Osteoblast (primary cell): Measurements from ENCODE around the gene AAMP. TPM values are rescaled to one million over a fixed set of nuclear protein-coding genes. Genes with fewer than 3 reads are reported as not detected.
A peak's percentile ranks its signal among the peaks of the same experiment; 100 is the strongest.

ENCODE experiments used
- DNase-seq: peaks from one replicate; pipeline ENCODE4 v3.0.0; 2011; ENCODE audit warnings: low spot score, mixed read lengths; ENCODE audit not compliant: insufficient read length; ENCODE audit errors: missing footprints
- H2AFZ ChIP-seq: 2 replicates; pipeline ENCODE4 v1.6.0; 2011; ENCODE audit warnings: mild to moderate bottlenecking, low read length
- H3K27ac ChIP-seq: 2 replicates; pipeline ENCODE4 v1.5.1; 2011; ENCODE audit warnings: mild to moderate bottlenecking, low read depth, low read length, moderate library complexity
- H3K27me3 ChIP-seq: 2 replicates; pipeline ENCODE4 v1.6.0; 2012; ENCODE audit warnings: mild to moderate bottlenecking, control low read depth, inconsistent platforms, low read length, moderate library complexity; ENCODE audit not compliant: insufficient read depth
- H3K36me3 ChIP-seq: 2 replicates; pipeline ENCODE4 v1.5.1; 2011; ENCODE audit warnings: mild to moderate bottlenecking, low read length, control low read depth, moderate library complexity; ENCODE audit not compliant: insufficient read depth
- H3K4me1 ChIP-seq: 2 replicates; pipeline ENCODE4 v1.5.1; 2011; ENCODE audit warnings: mild to moderate bottlenecking, low read length, control low read depth, moderate library complexity; ENCODE audit not compliant: insufficient read depth
- H3K4me2 ChIP-seq: 2 replicates; pipeline ENCODE4 v1.6.0; 2011; ENCODE audit warnings: mild to moderate bottlenecking, low read length; ENCODE audit not compliant: insufficient read depth
- H3K4me3 ChIP-seq: fragments of 200-600 bp; sonication (generic); 3 replicates; pipeline ENCODE4 v1.5.1; 2012; ENCODE audit warnings: mild to moderate bottlenecking, low read length, inconsistent platforms; ENCODE audit not compliant: insufficient read depth
- H3K79me2 ChIP-seq: 2 replicates; pipeline ENCODE4 v1.6.0; 2012; ENCODE audit warnings: mild to moderate bottlenecking, low read length, control low read depth, inconsistent platforms; ENCODE audit not compliant: insufficient read depth
- H3K9me3 ChIP-seq: 2 replicates; pipeline ENCODE4 v1.5.1; 2011; ENCODE audit warnings: low read depth, low read length, control low read depth
- H4K20me1 ChIP-seq: 2 replicates; pipeline ENCODE4 v1.6.0; 2012; ENCODE audit warnings: mild to moderate bottlenecking, low read length, control low read depth; ENCODE audit not compliant: insufficient read depth
- CTCF ChIP-seq: IDR thresholded peaks from 2 replicates; pipeline ENCODE4 v1.5.1; 2011; ENCODE audit warnings: mild to moderate bottlenecking, low read depth, low read length, moderate library complexity; ENCODE audit errors: extremely low read depth
- total RNA-seq: library from RNA; depleted of rRNA; stranded (reverse); fragments of >200 nt; gene quantifications from 2 replicates; pipeline ENCODE4 v1.2.3, GENCODE V29; 2012

The AAMP gene
- total RNA-seq, 1 donor: 97.0 TPM

- H3K9me3 ChIP-seq: no peaks in the 10 kb centered on the region
- no peak overlapping the region for H2AFZ ChIP-seq
- no peaks in the 10 kb centered on the region for H3K27me3 ChIP-seq
- no peak overlapping the region for H3K27ac ChIP-seq
- peaks cover 14% of the 10 kb centered on the region for H3K4me1 ChIP-seq
- no peak for TF ChIP-seq CTCF
- no peak overlapping the region for H3K4me2 ChIP-seq
- H3K79me2 ChIP-seq: no peaks in the 10 kb centered on the region
- no peak overlapping the region for H3K4me3 ChIP-seq
- DNase-seq: peak; percentile 37
- H3K36me3 ChIP-seq: peaks cover 32% of the 10 kb centered on the region
- H4K20me1 ChIP-seq: peaks cover 11% of the 10 kb centered on the region
Observed at GRCh38 chr2:218261423-218262236, 8.3 kb downstream of the AAMP start.

- DNase-seq: peak; percentile 90
- H3K4me3 ChIP-seq: no peak within 1 kb of the TSS
- H3K27me3 ChIP-seq: no peaks in the 10 kb centered on the region
- peaks cover 31% of the 10 kb centered on the region for H3K36me3 ChIP-seq
- peaks cover 14% of the 10 kb centered on the region for H3K4me1 ChIP-seq
- H4K20me1 ChIP-seq: peaks cover 7% of the 10 kb centered on the region
- TF ChIP-seq CTCF: no peak
- no peaks in the 10 kb centered on the region for H3K9me3 ChIP-seq
- peak within 1 kb of the TSS; percentile 64 for H3K27ac ChIP-seq
- H2AFZ ChIP-seq: no peak within 1 kb of the TSS
- no peak within 1 kb of the TSS for H3K4me2 ChIP-seq
- no peaks in the 10 kb centered on the region for H3K79me2 ChIP-seq
Observed at GRCh38 chr2:218260742-218261422, 9.1 kb downstream of the AAMP start, which contains the start of gene GPBAR1. Gene GPBAR1, plus strand, starts transcription at chr2:218261015. Its CDS starts 1,710 bp downstream, at chr2:218262725.

- Histone ChIP-seq H3K36me3 (peaks cover 31% of the 10 kb centered on the region), H2AFZ (no peak overlapping the region), H3K79me2 (no peaks in the 10 kb centered on the region), H3K9me3 (no peaks in the 10 kb centered on the region), H3K27ac (no peak overlapping the region), H4K20me1 (peaks cover 5% of the 10 kb centered on the region), H3K4me3 (no peak overlapping the region), H3K4me1 (peaks cover 14% of the 10 kb centered on the region), H3K27me3 (no peaks in the 10 kb centered on the region), H3K4me2 (no peak overlapping the region)
- no peak for TF ChIP-seq CTCF
- DNase-seq: peak; percentile 82
Observed at GRCh38 chr2:218260166-218260565, 9.8 kb downstream of the AAMP start.
